H1 (cell line): ENCODE results near the gene MAP3K1. TPM values are rescaled to one million over a fixed set of nuclear protein-coding genes. Genes with fewer than 3 reads are reported as not detected.

Experiments used
- CTCF ChIP-seq, 3 experiments: IDR thresholded peaks; 1 replicate in 2 of 3; 2 replicates in 1 of 3; pipeline versions ENCODE4 v1.5.1 to v1.6.1; 2011; ENCODE audit warnings: low read length in 3 of 3, mild to moderate bottlenecking in 3 of 3, inconsistent platforms in 2 of 3, low read depth in 1 of 3, moderate library complexity in 1 of 3; ENCODE audit not compliant: insufficient read depth in 1 of 3; ENCODE audit errors: control extremely low read depth in 1 of 3
- SIX5 ChIP-seq: IDR thresholded peaks from 2 replicates; pipeline ENCODE4 v1.6.1; 2011; ENCODE audit warnings: mild to moderate bottlenecking, low read depth, low read length
- SP2 ChIP-seq: IDR thresholded peaks from 2 replicates; pipeline ENCODE4 v1.6.1; 2012; ENCODE audit warnings: mild to moderate bottlenecking, low read length, inconsistent platforms
- polyA plus RNA-seq, 7 experiments: library from polyadenylated mRNA; depleted of rRNA in 3 of 7; stranded (reverse) in 5 of 7; unstranded in 2 of 7; fragments of >200 nt in 5 of 7; fragments of 200-250 nt in 2 of 7; gene quantifications; 1 replicate in 5 of 7; 2 replicates in 1 of 7; 4 replicates in 1 of 7; pipeline versions ENCODE4 v1.2.1 to v1.2.3, GENCODE V29; 2011 to 2013; ENCODE audit warnings: missing spikeins in 2 of 7, mixed read lengths in 2 of 7
- total RNA-seq: library from RNA; stranded (reverse); fragmentation: NEBNext Ultra II Directional; extraction: Animal tissue kit (Norgen Biotek cat#: 25700); gene quantifications from 2 replicates; pipeline ENCODE4 v1.2.1, GENCODE V29; 2021
- TF ChIP-seq, protein P1 (sequence below): fragments of 300-600 bp; sonication (generic); IDR thresholded peaks from 2 replicates; pipeline ENCODE4 v1.7.1; 2012; ENCODE audit warnings: low read length, moderate library complexity, mild to moderate bottlenecking, inconsistent platforms; ENCODE audit not compliant: insufficient replicate concordance

Gene MAP3K1
- total and polyA plus RNA-seq, 2 of the 8 experiments (the other 6 are each of a cell fraction or from before 2014, with no cell fraction given), result 3.9 to 11.8 TPM

GRCh38 chr5:56786346-56786745 is 29.0 kb upstream of the MAP3K1 start (continued):
- TF ChIP-seq, protein P1, sequence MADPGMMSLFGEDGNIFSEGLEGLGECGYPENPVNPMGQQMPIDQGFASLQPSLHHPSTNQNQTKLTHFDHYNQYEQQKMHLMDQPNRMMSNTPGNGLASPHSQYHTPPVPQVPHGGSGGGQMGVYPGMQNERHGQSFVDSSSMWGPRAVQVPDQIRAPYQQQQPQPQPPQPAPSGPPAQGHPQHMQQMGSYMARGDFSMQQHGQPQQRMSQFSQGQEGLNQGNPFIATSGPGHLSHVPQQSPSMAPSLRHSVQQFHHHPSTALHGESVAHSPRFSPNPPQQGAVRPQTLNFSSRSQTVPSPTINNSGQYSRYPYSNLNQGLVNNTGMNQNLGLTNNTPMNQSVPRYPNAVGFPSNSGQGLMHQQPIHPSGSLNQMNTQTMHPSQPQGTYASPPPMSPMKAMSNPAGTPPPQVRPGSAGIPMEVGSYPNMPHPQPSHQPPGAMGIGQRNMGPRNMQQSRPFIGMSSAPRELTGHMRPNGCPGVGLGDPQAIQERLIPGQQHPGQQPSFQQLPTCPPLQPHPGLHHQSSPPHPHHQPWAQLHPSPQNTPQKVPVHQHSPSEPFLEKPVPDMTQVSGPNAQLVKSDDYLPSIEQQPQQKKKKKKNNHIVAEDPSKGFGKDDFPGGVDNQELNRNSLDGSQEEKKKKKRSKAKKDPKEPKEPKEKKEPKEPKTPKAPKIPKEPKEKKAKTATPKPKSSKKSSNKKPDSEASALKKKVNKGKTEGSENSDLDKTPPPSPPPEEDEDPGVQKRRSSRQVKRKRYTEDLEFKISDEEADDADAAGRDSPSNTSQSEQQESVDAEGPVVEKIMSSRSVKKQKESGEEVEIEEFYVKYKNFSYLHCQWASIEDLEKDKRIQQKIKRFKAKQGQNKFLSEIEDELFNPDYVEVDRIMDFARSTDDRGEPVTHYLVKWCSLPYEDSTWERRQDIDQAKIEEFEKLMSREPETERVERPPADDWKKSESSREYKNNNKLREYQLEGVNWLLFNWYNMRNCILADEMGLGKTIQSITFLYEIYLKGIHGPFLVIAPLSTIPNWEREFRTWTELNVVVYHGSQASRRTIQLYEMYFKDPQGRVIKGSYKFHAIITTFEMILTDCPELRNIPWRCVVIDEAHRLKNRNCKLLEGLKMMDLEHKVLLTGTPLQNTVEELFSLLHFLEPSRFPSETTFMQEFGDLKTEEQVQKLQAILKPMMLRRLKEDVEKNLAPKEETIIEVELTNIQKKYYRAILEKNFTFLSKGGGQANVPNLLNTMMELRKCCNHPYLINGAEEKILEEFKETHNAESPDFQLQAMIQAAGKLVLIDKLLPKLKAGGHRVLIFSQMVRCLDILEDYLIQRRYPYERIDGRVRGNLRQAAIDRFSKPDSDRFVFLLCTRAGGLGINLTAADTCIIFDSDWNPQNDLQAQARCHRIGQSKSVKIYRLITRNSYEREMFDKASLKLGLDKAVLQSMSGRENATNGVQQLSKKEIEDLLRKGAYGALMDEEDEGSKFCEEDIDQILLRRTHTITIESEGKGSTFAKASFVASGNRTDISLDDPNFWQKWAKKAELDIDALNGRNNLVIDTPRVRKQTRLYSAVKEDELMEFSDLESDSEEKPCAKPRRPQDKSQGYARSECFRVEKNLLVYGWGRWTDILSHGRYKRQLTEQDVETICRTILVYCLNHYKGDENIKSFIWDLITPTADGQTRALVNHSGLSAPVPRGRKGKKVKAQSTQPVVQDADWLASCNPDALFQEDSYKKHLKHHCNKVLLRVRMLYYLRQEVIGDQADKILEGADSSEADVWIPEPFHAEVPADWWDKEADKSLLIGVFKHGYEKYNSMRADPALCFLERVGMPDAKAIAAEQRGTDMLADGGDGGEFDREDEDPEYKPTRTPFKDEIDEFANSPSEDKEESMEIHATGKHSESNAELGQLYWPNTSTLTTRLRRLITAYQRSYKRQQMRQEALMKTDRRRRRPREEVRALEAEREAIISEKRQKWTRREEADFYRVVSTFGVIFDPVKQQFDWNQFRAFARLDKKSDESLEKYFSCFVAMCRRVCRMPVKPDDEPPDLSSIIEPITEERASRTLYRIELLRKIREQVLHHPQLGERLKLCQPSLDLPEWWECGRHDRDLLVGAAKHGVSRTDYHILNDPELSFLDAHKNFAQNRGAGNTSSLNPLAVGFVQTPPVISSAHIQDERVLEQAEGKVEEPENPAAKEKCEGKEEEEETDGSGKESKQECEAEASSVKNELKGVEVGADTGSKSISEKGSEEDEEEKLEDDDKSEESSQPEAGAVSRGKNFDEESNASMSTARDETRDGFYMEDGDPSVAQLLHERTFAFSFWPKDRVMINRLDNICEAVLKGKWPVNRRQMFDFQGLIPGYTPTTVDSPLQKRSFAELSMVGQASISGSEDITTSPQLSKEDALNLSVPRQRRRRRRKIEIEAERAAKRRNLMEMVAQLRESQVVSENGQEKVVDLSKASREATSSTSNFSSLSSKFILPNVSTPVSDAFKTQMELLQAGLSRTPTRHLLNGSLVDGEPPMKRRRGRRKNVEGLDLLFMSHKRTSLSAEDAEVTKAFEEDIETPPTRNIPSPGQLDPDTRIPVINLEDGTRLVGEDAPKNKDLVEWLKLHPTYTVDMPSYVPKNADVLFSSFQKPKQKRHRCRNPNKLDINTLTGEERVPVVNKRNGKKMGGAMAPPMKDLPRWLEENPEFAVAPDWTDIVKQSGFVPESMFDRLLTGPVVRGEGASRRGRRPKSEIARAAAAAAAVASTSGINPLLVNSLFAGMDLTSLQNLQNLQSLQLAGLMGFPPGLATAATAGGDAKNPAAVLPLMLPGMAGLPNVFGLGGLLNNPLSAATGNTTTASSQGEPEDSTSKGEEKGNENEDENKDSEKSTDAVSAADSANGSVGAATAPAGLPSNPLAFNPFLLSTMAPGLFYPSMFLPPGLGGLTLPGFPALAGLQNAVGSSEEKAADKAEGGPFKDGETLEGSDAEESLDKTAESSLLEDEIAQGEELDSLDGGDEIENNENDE, result no peak
- TF ChIP-seq SIX5 (no peak), SP2 (no peak), CTCF (IDR thresholded peaks at IDR 0.05; ENCODE audit: control extremely low read depth in 1 of 3, insufficient read depth in 1 of 3, low read depth in 1 of 3, low read length in 3 of 3) (no peak)
